Left lobe of liver (tissue), 2 donors: ENCODE data around the gene NPAS3. TPM values are rescaled to one million over a fixed set of nuclear protein-coding genes. Genes with fewer than 3 reads are reported as not detected.

Experiments
- ATAC-seq: fragments of 200-7000 bp; cut with Tn5 transposase; one replicate; pipeline ENCODE4 v1.9.1; 2020; ENCODE audit warnings: mild to moderate bottlenecking, moderate library complexity
- DNase-seq: peaks from one replicate; pipeline ENCODE4 v3.0.0-alpha.2; 2020; ENCODE audit warnings: low spot score
- total RNA-seq: library from RNA; stranded (reverse); gene quantifications from one replicate; pipeline ENCODE4 v1.2.1, GENCODE V29; 2021
- donor health status: DM: no; HTN: no; CAD: no; lungs with moderate emphysema.
- donor health status: DM: no; HTN: yes; CAD: no.

Gene NPAS3
- total RNA-seq, 1 donor from 2014 or later: not detected

DNA sequence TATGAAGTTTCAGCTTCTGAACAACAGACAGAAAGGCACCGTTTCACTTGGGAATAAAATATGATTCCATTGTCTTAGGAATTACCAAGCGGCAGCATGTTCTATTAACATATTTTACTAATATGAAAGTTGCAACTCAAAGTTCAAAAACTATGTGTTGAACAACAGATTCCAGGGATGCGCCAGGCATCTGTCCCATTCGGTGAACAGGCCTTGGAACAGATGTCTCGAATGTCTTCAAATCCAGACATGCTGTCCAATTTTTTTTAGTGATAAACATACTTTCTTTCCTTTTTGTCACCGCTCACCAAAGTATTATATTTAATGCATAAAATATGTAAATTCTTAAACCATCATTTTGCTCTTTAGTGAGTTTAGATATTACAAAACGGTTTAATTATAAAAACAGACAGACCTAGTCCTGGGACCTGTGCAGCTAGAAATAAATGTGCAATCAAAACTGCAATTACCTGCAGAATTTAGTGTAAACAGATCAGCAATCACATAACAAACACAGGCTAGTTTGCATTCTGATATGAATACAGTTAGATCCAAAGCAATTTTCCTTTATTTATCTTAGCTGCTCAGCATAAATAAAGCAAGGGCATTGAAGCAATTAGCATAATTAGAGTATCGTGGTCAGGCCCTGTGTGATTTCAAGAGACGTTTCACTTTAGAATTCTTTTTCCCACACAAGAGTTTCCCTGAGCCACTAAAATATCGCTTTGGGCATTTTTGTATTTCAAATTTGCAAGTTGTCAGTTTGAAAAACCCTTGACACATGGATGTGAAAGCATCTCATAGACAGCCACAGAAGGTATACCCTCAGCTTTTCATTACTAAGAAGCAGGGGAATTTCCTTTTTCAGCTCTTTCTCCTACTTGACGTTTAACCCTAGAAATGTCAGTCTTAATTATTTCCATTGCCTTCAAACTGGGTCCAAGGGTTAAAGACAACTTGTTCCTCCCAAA is 591.4 kb downstream of the NPAS3 start:
- no peak for ATAC-seq
- DNase-seq: no peak

GRCh38 chr14:33532553-33532952 is 593.9 kb downstream of the NPAS3 start:
- no peak for ATAC-seq
- no peak for DNase-seq

DNA sequence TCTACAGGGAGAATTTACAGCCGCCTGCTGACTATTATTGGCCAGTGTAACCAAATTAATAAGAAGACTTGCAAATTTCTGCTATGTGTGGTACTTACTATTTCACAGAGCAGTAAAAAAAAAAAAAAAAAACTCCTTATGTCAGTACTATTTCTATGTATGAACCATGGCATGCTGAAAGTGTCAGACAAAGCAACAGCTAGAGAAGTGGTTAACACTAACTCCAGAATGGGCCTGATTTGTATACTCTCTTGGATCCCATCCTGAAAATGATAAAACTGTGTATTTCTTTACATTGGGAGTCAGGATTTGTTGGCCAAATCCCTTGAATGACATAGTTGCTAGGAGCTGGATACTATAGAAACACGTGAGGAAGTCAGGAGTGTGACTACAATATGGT is 595.4 kb downstream of the NPAS3 start:
- DNase-seq: no peak
- ATAC-seq: no peak

GRCh38 chr14:33534632-33535031 is 596.0 kb downstream of the NPAS3 start:
- ATAC-seq (no peak), DNase-seq (no peak)

- ATAC-seq: no peak
- no peak for DNase-seq
Observed at GRCh38 chr14:33539918-33540357, 601.3 kb downstream of the NPAS3 start.

- ATAC-seq: no peak
- no peak for DNase-seq
Observed at GRCh38 chr14:33541171-33541570, 602.5 kb downstream of the NPAS3 start.

GRCh38 chr14:33542338-33543287 is 603.9 kb downstream of the NPAS3 start:
- DNase-seq: no peak
- no peak for ATAC-seq

GRCh38 chr14:33545696-33546095 is 607.0 kb downstream of the NPAS3 start:
- no peak for ATAC-seq
- DNase-seq: no peak

DNA sequence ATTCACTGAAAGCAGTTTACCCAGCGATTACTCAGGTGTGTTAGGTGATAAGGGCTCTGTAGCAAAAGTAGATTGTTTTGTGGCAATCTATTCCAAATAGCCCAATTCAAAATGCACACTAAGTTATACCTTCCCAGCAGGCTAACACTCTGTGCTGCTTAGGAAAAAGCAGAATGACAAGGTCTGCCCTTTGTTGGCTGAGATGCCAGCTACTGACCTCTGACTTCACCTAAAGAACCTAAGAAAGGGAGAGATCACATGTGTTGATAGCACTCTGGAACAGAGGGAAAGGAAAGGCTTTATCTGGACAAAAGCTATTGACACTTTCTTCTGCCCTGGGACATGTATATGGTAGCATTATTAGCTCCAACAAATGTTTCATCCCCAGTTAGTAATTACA is 609.9 kb downstream of the NPAS3 start:
- ATAC-seq (no peak), DNase-seq (no peak)

- ATAC-seq: no peak
- DNase-seq: no peak
Observed at GRCh38 chr14:33551963-33552362, 613.3 kb downstream of the NPAS3 start.

DNA sequence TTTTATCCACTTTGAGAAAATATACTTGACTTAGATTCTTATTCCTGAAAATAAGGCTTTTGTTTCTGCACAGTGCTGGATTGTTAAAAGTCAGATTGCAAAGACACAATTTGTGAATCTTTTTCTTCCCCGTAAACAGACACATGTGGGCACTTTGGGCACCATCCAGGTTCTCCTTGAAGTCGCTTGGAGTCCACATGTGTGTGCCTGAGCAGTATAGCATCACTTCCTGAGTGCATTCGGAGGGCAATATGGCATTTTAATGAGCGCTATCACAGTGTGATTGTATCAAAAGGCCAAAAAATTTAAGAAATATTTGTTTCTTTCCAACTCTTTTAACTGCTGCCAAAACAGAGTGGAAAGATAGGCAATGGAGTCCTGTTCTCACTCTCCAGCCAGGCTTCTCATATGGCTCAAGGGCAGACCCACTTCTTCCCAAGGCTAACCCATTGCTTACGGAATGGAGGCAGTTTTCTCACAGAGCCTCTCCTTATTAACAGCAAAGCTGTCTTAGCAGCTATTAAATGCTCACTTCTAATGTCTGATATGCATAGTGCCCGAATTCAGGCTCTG is 615.1 kb downstream of the NPAS3 start:
- ATAC-seq (no peak), DNase-seq (no peak)

DNA sequence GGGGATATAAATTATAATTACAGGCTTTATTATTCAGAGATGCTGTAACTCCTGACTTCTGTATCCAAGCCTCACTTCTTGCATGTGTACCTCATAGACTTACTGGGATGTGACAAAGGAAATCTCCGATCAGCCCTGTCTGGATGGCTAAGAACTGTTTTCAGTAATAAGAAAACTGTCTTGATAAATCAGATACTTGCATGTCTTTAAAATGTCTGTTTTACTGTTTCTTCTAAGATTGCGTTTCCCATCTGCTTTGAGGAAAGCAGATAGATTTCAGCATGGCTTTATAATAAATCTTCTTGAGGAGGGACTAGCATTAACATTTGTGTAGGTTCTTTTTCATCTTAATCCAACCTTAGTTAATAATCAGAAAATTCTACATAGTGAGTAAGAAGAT is 616.3 kb downstream of the NPAS3 start:
- DNase-seq (no peak), ATAC-seq (no peak)

DNA sequence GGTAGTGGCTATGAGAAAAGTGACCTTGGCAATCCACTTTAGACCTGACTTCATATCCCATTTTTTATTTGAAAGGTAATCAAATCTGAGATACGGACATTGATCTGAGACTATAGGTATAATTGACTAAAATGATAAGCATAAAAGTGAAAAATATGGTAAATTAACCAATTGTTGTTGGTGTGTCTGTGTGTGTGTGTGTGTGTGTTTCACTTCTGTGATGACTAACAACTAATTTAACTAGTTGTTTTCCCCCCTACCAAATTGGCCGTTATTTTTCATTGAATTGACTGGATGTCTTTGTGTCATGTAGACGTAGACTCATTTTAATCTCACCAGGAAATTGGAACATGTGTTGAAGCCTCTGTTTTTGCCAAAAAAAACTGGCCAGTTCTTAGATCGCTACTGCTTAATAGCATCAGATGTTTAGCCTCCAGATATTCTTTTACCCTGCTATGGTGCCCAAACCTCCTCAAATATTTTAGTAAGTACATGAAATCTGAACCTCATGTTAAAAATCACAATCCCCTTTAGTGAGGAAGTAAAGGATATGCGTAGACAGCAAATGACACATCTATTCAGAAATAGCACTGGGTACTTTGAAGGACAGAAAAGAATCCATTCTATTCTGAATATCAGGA is 617.2 kb downstream of the NPAS3 start:
- DNase-seq: no peak
- no peak for ATAC-seq

DNA sequence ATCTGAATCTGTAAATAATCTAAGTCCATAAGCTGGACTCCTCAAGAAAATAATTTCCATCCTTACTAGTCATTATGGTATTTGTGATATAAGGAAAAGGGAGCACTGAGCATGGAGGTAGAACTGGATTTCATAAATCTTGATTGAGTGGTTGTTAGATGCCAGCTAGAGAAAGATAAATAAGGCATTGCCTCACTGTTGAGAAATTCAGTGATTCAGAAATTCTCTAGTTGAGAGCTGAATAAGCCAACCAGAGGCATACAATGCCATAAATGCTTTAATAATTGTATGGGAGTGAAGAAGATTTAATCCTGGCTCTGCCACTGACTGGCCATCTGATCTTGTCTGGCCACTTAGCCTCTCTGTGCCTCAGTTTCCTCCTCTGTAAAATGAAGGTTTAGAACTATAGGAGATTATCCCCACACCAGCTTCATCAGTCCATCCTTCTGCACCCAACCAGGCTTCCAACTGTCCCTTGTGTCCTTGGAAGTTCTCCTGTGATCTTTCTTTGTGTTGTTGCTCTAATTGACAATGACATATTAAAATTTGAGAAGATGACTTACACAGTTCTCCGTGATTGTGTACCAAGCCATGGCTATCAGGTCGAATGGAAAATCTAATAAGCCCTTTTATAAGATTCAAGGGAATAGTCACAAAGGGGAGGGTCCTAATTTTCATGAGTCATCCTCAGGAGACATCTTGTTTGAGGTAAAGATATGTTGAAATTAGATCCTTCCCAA is 617.9 kb downstream of the NPAS3 start:
- ATAC-seq (no peak), DNase-seq (no peak)

DNA sequence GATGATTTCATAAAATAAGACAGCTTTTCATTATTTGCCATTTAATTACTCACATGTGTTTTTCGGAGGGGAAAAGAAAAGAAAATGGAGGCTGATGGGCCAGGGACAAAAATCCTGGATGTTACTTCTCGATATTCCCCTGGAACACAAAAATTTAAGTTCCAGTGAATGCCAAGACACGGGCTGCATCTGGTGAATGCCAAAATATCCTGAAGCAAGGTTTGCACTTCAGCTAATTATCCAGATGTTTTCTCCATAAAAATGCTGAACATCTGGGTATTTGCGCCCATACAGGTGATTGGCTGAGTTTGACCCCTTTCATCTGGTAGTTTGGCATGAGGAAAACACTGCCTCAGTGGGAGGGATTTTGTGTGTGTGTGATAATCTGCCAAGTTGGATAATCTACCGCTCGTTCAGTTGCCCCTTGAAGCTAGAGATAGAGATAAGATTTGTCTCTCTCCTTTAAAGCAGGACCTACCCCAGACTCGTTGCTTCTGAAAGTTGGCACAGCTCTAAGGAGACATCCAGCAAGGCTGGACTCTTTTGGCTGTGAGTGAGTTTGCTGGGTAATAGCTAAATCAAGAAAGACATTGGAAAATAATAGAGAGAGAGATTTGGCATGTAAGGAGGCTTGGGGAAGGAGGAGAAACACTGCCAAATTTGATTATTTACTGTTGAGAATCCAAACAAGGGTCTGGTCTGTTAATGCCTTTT is 622.2 kb downstream of the NPAS3 start:
- ATAC-seq: no peak
- no peak for DNase-seq

DNA sequence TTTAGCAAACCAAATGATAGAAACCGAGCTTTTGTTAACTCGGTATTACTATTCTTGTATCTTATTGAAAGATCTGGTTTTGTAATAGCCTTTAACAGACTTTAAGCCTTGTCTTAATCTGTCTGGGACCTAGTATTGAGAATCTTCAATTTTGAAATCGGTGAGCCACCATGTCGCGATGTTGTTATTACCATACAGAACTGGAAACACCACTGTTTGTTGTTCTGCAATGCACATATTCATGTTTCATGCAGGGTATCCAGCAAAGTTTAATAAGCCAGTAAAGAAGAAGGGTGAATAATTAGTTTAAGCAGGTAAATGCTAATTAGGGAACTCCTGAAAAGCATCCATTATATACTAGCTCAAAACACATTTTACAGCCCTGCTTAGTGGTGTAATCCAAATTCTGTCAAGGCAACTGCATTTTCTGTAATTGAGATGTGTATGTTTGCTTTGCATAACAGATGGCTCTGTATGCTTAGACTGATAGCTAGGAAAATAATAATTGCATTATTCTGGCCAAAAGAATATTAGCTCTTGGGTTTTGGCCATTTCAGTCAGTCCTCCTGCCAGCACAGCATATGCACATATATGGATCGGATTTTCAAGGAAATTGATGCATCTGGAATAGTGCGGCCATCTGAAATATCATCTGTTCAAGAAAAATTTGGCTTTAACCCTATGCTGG is 623.0 kb downstream of the NPAS3 start:
- no peak for ATAC-seq
- no peak for DNase-seq

DNA sequence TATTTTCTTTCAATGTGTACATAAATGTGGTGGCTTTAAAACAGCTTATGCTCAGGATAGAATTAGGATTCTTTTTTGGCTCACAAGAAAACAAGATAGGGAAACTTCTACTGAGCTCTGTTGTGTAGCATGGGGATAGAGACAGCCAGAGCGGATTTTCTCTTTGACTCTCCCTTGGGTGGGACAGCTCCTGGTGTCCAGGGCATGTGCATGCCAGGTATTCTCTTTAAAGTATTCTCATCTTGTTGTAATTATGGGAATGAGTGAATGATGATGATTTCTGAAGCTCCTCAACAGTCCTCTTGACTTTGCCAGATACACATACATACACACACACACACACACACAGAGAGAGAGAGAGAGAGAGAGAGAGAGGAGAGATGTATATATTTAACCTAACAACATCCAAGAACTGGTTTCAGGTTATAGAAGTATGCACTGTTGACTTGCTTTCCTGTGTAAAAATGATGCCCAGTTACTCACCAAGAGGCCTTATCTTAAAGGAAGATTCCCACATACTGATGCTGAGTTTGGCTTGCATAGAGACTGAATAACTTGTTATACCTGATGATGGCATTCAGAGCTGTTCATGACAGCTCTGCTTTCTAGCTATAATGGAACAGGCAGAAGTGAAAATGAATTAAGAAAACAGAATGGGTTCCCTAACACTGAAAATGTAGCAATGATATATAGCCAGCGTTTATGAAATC is 624.7 kb downstream of the NPAS3 start:
- no peak for DNase-seq
- no peak for ATAC-seq

- DNase-seq: no peak
- ATAC-seq: no peak
Observed at GRCh38 chr14:33563901-33564197, 625.2 kb downstream of the NPAS3 start.
